Fibroblast of lung (primary cell): ENCODE results near the gene LFNG. TPM values are rescaled to one million over a fixed set of nuclear protein-coding genes. Genes with fewer than 3 reads are reported as not detected.

Experiments used
- DNase-seq, 2 donors: peaks; one replicate each; pipeline versions ENCODE4 v3.0.0 to v3.0.0-alpha.2; 2010; ENCODE audit warnings: low read depth in 2 of 2
- H2AFZ ChIP-seq: 2 replicates; pipeline ENCODE4 v1.5.1; 2012; ENCODE audit warnings: low read length, control low read depth, inconsistent platforms
- H3K27ac ChIP-seq: 2 replicates; pipeline ENCODE4 v1.5.1; 2011; ENCODE audit warnings: low read length, control low read depth; ENCODE audit not compliant: insufficient read depth
- H3K27me3 ChIP-seq: 2 replicates; pipeline ENCODE4 v1.5.1; 2011; ENCODE audit warnings: mild to moderate bottlenecking, low read length; ENCODE audit not compliant: control insufficient read depth, insufficient read depth
- H3K36me3 ChIP-seq: 2 replicates; pipeline ENCODE4 v1.5.1; 2011; ENCODE audit warnings: low read length; ENCODE audit not compliant: control insufficient read depth, insufficient read depth
- H3K4me1 ChIP-seq: 2 replicates; pipeline ENCODE4 v1.5.1; 2011; ENCODE audit warnings: low read length; ENCODE audit not compliant: control insufficient read depth, insufficient read depth; ENCODE audit errors: extremely low read depth
- H3K4me2 ChIP-seq: 2 replicates; pipeline ENCODE4 v1.5.1; 2011; ENCODE audit warnings: low read length, control low read depth; ENCODE audit not compliant: insufficient read depth; ENCODE audit errors: extremely low read depth
- H3K4me3 ChIP-seq, 4 experiments: fragments of 200-600 bp in 1 of 4; sonication (generic) in 1 of 4; replicated peaks in 1 of 4; 2 replicates each; pipeline ENCODE4 v1.5.1; 2011 to 2016; ENCODE audit warnings: low read length in 4 of 4, low read depth in 3 of 4, mild to moderate bottlenecking in 3 of 4, control low read depth in 2 of 4, inconsistent platforms in 1 of 4, mixed read lengths in 1 of 4; ENCODE audit not compliant: insufficient read depth in 1 of 4; ENCODE audit errors: control extremely low read depth in 1 of 4
- H3K79me2 ChIP-seq: 2 replicates; pipeline ENCODE4 v1.5.1; 2012; ENCODE audit warnings: mild to moderate bottlenecking, low read length, inconsistent platforms; ENCODE audit not compliant: control insufficient read depth, insufficient read depth
- H3K9ac ChIP-seq: 2 replicates; pipeline ENCODE4 v1.5.1; 2011; ENCODE audit warnings: mild to moderate bottlenecking, low read length, control low read depth; ENCODE audit not compliant: insufficient read depth
- H3K9me3 ChIP-seq: 2 replicates; pipeline ENCODE4 v1.5.1; 2012; ENCODE audit warnings: low read depth, low read length; ENCODE audit not compliant: control insufficient read depth, insufficient read depth
- H4K20me1 ChIP-seq: 2 replicates; pipeline ENCODE4 v1.5.1; 2011; ENCODE audit warnings: low read length; ENCODE audit not compliant: control insufficient read depth, insufficient read depth; ENCODE audit errors: extremely low read depth
- EZH2 ChIP-seq: IDR thresholded peaks from 2 replicates; pipeline ENCODE4 v1.5.1; 2012; ENCODE audit warnings: low read length, control low read depth, mild to moderate bottlenecking; ENCODE audit errors: missing control alignments
- polyA plus RNA-seq, 2 donors: library from polyadenylated mRNA; depleted of rRNA in 1 of 2; stranded (reverse) in 1 of 2; unstranded in 1 of 2; fragments of >200 nt; gene quantifications; 2 replicates each; pipeline ENCODE4 v1.2.1, GENCODE V29; 2011 to 2012; ENCODE audit warnings: missing spikeins in 1 of 2
- total RNA-seq: library from RNA; depleted of rRNA; stranded (reverse); fragments of >200 nt; gene quantifications from 2 replicates; pipeline ENCODE4 v1.2.1, GENCODE V29; 2014
- TF ChIP-seq, protein P1 (sequence below), 2 donors: IDR thresholded peaks in 1 of 2; conservative IDR thresholded peaks in 1 of 2; 1 replicate in 1 of 2; 2 replicates in 1 of 2; pipeline ENCODE4 v1.5.1; 2011 to 2012; ENCODE audit warnings: low read length in 2 of 2, control low read depth in 1 of 2, inconsistent platforms in 1 of 2, low read depth in 1 of 2, mild to moderate bottlenecking in 1 of 2

The LFNG gene
- total and polyA plus RNA-seq, 2 donors (not counting 1 experiment from before 2014, with no cell fraction given), result 0.33 to 3.5 TPM

DNA sequence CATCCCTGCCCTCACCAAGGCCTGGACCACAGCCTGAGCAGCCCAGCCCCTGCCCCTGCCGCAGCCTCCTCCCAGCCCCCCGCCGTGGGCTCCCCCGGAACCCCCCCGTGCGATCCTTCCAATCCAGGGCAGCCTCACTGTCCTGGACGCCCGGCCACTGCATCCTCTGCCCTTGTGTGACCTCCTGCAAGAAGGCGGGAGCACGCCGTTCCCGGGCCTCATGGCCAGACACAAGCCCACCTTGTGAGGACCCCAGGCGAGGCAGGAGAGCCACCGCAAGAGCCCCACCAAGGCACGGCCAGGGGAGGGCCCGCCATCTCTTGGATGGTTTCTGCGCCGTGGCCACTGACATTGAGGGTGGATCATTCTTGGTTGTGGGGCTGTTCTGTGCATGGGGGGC, 7.8 kb upstream of the LFNG start:
- TF ChIP-seq EZH2, result no peak
- H3K27me3 ChIP-seq, result peaks cover 2% of the 10 kb centered on the region
- no peak overlapping the region for H3K4me2 ChIP-seq
- H3K4me1 ChIP-seq, result peaks cover 13% of the 10 kb centered on the region
- DNase-seq, result no peak
- no peak overlapping the region for H3K9ac ChIP-seq
- H3K4me3 ChIP-seq, result no peak overlapping the region
- no peaks in the 10 kb centered on the region for H3K9me3 ChIP-seq
- H3K36me3 ChIP-seq, result no peaks in the 10 kb centered on the region
- no peaks in the 10 kb centered on the region for H4K20me1 ChIP-seq
- H3K79me2 ChIP-seq, result no peaks in the 10 kb centered on the region
- no peak overlapping the region for H2AFZ ChIP-seq
- no peak overlapping the region for H3K27ac ChIP-seq

DNA sequence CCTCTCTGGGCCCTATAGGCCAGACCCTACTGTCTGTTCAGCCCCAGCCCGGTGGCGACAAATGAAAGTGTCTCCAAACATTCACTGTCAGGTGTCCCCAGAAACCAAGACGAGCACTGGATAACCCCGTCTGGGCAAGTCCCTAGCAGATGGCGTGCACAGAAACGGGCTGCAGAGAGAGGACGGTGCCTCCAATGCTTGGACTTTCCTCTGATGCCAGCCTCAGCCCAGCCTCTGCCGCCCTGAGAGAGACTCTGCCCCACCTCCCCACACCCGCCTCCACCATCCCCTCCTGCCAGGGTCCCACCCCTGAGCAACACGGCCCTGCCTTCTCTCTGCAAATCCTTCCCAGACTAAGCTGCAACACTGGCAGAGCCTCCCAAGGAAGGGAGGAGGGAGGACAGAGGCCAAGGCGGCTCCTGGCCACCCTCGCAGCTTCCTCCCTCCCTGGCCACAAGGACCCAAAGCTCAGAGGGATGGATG, 7.4 kb upstream of the LFNG start:
- no peak overlapping the region for H3K4me2 ChIP-seq
- H4K20me1 ChIP-seq, result no peaks in the 10 kb centered on the region
- H3K9ac ChIP-seq, result no peak overlapping the region
- TF ChIP-seq EZH2, result no peak
- TF ChIP-seq, protein P1, sequence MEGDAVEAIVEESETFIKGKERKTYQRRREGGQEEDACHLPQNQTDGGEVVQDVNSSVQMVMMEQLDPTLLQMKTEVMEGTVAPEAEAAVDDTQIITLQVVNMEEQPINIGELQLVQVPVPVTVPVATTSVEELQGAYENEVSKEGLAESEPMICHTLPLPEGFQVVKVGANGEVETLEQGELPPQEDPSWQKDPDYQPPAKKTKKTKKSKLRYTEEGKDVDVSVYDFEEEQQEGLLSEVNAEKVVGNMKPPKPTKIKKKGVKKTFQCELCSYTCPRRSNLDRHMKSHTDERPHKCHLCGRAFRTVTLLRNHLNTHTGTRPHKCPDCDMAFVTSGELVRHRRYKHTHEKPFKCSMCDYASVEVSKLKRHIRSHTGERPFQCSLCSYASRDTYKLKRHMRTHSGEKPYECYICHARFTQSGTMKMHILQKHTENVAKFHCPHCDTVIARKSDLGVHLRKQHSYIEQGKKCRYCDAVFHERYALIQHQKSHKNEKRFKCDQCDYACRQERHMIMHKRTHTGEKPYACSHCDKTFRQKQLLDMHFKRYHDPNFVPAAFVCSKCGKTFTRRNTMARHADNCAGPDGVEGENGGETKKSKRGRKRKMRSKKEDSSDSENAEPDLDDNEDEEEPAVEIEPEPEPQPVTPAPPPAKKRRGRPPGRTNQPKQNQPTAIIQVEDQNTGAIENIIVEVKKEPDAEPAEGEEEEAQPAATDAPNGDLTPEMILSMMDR (conservative IDR thresholded peaks at IDR 0.05 in 1 of 2, IDR thresholded peaks at IDR 0.05 in 1 of 2; ENCODE audit: low read depth in 1 of 2, low read length in 2 of 2), result no peak
- peaks cover 2% of the 10 kb centered on the region for H3K27me3 ChIP-seq
- no peak overlapping the region for H3K4me3 ChIP-seq
- no peak overlapping the region for H2AFZ ChIP-seq
- DNase-seq, result no peak
- peaks cover 16% of the 10 kb centered on the region for H3K4me1 ChIP-seq
- no peaks in the 10 kb centered on the region for H3K9me3 ChIP-seq
- no peaks in the 10 kb centered on the region for H3K79me2 ChIP-seq
- no peaks in the 10 kb centered on the region for H3K36me3 ChIP-seq
- no peak overlapping the region for H3K27ac ChIP-seq

DNA sequence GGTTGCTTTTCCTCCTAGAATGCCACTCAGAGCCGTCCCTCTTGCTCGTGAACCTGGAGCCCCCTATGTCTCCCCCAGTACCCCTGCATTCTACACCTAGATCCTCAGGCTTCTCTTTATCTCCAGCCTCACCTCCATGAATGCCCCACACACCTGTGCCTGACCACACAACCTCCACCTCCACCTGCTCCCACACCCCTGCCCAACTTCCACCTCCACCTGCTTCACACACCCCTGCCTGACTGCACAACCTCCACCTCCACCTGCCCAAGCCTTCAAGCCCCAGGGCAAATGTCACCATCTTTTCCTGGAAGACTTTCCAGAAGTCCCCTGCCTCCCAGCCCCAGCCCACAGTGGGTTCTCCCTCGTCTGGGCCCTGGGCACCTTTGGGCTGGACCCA, 6.9 kb upstream of the LFNG start:
- Histone ChIP-seq H3K9ac (no peak overlapping the region), H3K4me2 (no peak overlapping the region), H3K36me3 (no peaks in the 10 kb centered on the region), H3K27me3 (peaks cover 2% of the 10 kb centered on the region), H3K9me3 (no peaks in the 10 kb centered on the region), H4K20me1 (no peaks in the 10 kb centered on the region), H2AFZ (no peak overlapping the region), H3K4me3 (no peak overlapping the region), H3K27ac (no peak overlapping the region), H3K79me2 (no peaks in the 10 kb centered on the region), H3K4me1 (peaks cover 21% of the 10 kb centered on the region)
- no peak for DNase-seq
- TF ChIP-seq EZH2, result no peak
- TF ChIP-seq, protein P1 (conservative IDR thresholded peaks at IDR 0.05 in 1 of 2, IDR thresholded peaks at IDR 0.05 in 1 of 2; ENCODE audit: low read depth in 1 of 2, low read length in 2 of 2), result no peak
